ENCODE measurements around the gene BCAR1.

BCAR1 gene

GRCh38 chr16:75293772-75294171, 42.3 kb upstream of the BCAR1 start:
- Histone ChIP-seq H3K36me3 (ENCODE audit: insufficient read depth) (no peaks in the 10 kb centered on the region), H3K9ac (no peak overlapping the region), H4K20me1 (ENCODE audit: insufficient read depth) (no peaks in the 10 kb centered on the region), H3K4me3 (IDR thresholded peaks at IDR 0.05; ENCODE audit: insufficient read depth, low read depth, low read length) (no peak overlapping the region), H3K79me2 (ENCODE audit: insufficient read depth, low read depth) (no peaks in the 10 kb centered on the region), H3K4me2 (no peak overlapping the region), H2AFZ (ENCODE audit: low read depth) (no peak overlapping the region), H3K27ac (no peak overlapping the region), H3K4me1 (ENCODE audit: low read depth, poor library complexity, severe bottlenecking) (no peaks in the 10 kb centered on the region), H3K27me3 (ENCODE audit: insufficient read depth, low read depth) (no peaks in the 10 kb centered on the region)
- TF ChIP-seq CTCF (conservative IDR thresholded peaks at IDR 0.05; ENCODE audit: low read depth, low read length), result no peak

GRCh38 chr16:75293173-75293572, 41.7 kb upstream of the BCAR1 start:
- no peak overlapping the region for H3K4me2 ChIP-seq
- H3K27me3 ChIP-seq (ENCODE audit: insufficient read depth, low read depth), result no peaks in the 10 kb centered on the region
- H3K27ac ChIP-seq, result no peak overlapping the region
- H3K4me3 ChIP-seq (IDR thresholded peaks at IDR 0.05; ENCODE audit: insufficient read depth, low read depth, low read length), result no peak overlapping the region
- no peaks in the 10 kb centered on the region for H4K20me1 ChIP-seq (ENCODE audit: insufficient read depth)
- H3K4me1 ChIP-seq (ENCODE audit: low read depth, poor library complexity, severe bottlenecking), result no peaks in the 10 kb centered on the region
- H3K9ac ChIP-seq, result no peak overlapping the region
- no peaks in the 10 kb centered on the region for H3K36me3 ChIP-seq (ENCODE audit: insufficient read depth)
- no peak overlapping the region for H2AFZ ChIP-seq (ENCODE audit: low read depth)
- TF ChIP-seq CTCF (conservative IDR thresholded peaks at IDR 0.05; ENCODE audit: low read depth, low read length), result no peak
- H3K79me2 ChIP-seq (ENCODE audit: insufficient read depth, low read depth), result no peaks in the 10 kb centered on the region

GRCh38 chr16:75292691-75293090, 41.3 kb upstream of the BCAR1 start:
- Histone ChIP-seq H4K20me1 (ENCODE audit: insufficient read depth) (no peaks in the 10 kb centered on the region), H3K9ac (no peak overlapping the region), H3K79me2 (ENCODE audit: insufficient read depth, low read depth) (no peaks in the 10 kb centered on the region), H3K4me2 (no peak overlapping the region), H2AFZ (ENCODE audit: low read depth) (no peak overlapping the region), H3K27me3 (ENCODE audit: insufficient read depth, low read depth) (no peaks in the 10 kb centered on the region), H3K4me3 (IDR thresholded peaks at IDR 0.05; ENCODE audit: insufficient read depth, low read depth, low read length) (no peak overlapping the region), H3K27ac (no peak overlapping the region), H3K36me3 (ENCODE audit: insufficient read depth) (no peaks in the 10 kb centered on the region), H3K4me1 (ENCODE audit: low read depth, poor library complexity, severe bottlenecking) (no peaks in the 10 kb centered on the region)
- TF ChIP-seq CTCF (conservative IDR thresholded peaks at IDR 0.05; ENCODE audit: low read depth, low read length), result no peak

- Histone ChIP-seq H3K4me1 (ENCODE audit: low read depth, poor library complexity, severe bottlenecking) (no peaks in the 10 kb centered on the region), H3K9ac (no peak overlapping the region), H3K4me2 (no peak overlapping the region), H3K36me3 (ENCODE audit: insufficient read depth) (no peaks in the 10 kb centered on the region), H3K27me3 (ENCODE audit: insufficient read depth, low read depth) (no peaks in the 10 kb centered on the region), H4K20me1 (ENCODE audit: insufficient read depth) (no peaks in the 10 kb centered on the region), H3K4me3 (IDR thresholded peaks at IDR 0.05; ENCODE audit: insufficient read depth, low read depth, low read length) (no peak overlapping the region), H3K79me2 (ENCODE audit: insufficient read depth, low read depth) (no peaks in the 10 kb centered on the region), H3K27ac (no peak overlapping the region), H2AFZ (ENCODE audit: low read depth) (no peak overlapping the region)
- no peak for TF ChIP-seq CTCF (conservative IDR thresholded peaks at IDR 0.05; ENCODE audit: low read depth, low read length)
Measured at GRCh38 chr16:75289189-75289588, 37.8 kb upstream of the BCAR1 start.

Measured in KMS-11 (cell line).